H1 (cell line): ENCODE data around the gene SOX13. TPM values are rescaled to one million over a fixed set of nuclear protein-coding genes. Genes with fewer than 3 reads are reported as not detected.

Experiments used
- CTCF ChIA-PET: fragments of 300-600 bp; sonication (Branson Sonifier 250); formaldehyde crosslinking; loops from one replicate; lab custom pipeline; 2021; ENCODE audit not compliant: partially characterized antibody; lab: Charles Lee
- POLR2A ChIA-PET: fragments of 300-600 bp; sonication (Branson Sonifier 250); formaldehyde crosslinking; loops from one replicate; lab custom pipeline; 2021; ENCODE audit warnings: inconsistent platforms; ENCODE audit not compliant: partially characterized antibody; lab: Charles Lee
- DNase-seq, 2 experiments: peaks; one replicate each; pipeline versions ENCODE4 v3.0.0 to v3.0.0-alpha.2; 2010 to 2022; ENCODE audit warnings: low spot score in 2 of 2, low read depth in 1 of 2, mixed read lengths in 1 of 2
- FAIRE-seq: peaks from 2 replicates; lab custom pipeline; 2011; peaks lifted over from hg19 to GRCh38; lab: Jason Lieb, UNC
- H2AFZ ChIP-seq: 2 replicates; pipeline ENCODE4 v1.8.1; 2012; ENCODE audit warnings: low read length, inconsistent platforms
- H2AK5ac ChIP-seq: 2 replicates; pipeline ENCODE4 v1.6.1; 2013; ENCODE audit warnings: low read depth, low read length
- H2BK120ac ChIP-seq: replicated peaks from 2 replicates; pipeline ENCODE3; 2013; ENCODE audit warnings: low read depth, low read length, inconsistent platforms
- H2BK12ac ChIP-seq: 2 replicates; pipeline ENCODE4 v1.6.1; 2013; ENCODE audit warnings: low read depth, low read length
- H2BK15ac ChIP-seq: 2 replicates; pipeline ENCODE4 v1.6.1; 2013; ENCODE audit warnings: low read length
- H2BK20ac ChIP-seq: 2 replicates; pipeline ENCODE4 v1.6.1; 2013; ENCODE audit warnings: low read length
- H2BK5ac ChIP-seq: 2 replicates; pipeline ENCODE4 v1.6.1; 2013; ENCODE audit warnings: low read depth, low read length
- H3K14ac ChIP-seq: 2 replicates; pipeline ENCODE4 v1.6.1; 2013; ENCODE audit warnings: inconsistent platforms; ENCODE audit not compliant: insufficient read length
- H3K18ac ChIP-seq: 2 replicates; pipeline ENCODE4 v1.6.1; 2013; ENCODE audit warnings: low read length; ENCODE audit errors: extremely low read depth
- H3K23ac ChIP-seq: 2 replicates; pipeline ENCODE4 v1.6.1; 2013; ENCODE audit warnings: inconsistent platforms; ENCODE audit not compliant: insufficient read length
- H3K23me2 ChIP-seq: 2 replicates; pipeline ENCODE4 v1.6.1; 2013; ENCODE audit warnings: low read depth, low read length
- H3K27ac ChIP-seq: 2 replicates; pipeline ENCODE4 v1.6.1; 2011; ENCODE audit warnings: low read depth, low read length, inconsistent platforms
- H3K27me3 ChIP-seq, 4 experiments: replicated peaks in 1 of 4; 1 replicate in 1 of 4; 2 replicates in 3 of 4; pipeline versions ENCODE4 v1.6.1 to v1.8.1; 2011 to 2013; ENCODE audit warnings: low read length in 3 of 4, mild to moderate bottlenecking in 3 of 4, inconsistent platforms in 2 of 4, mixed read lengths in 2 of 4, moderate library complexity in 1 of 4; ENCODE audit not compliant: control insufficient read depth in 3 of 4, insufficient read depth in 3 of 4; ENCODE audit errors: extremely low read depth in 1 of 4
- H3K36me3 ChIP-seq, 4 experiments: 2 replicates each; pipeline versions ENCODE4 v1.6.1 to v1.8.1; 2011 to 2013; ENCODE audit warnings: mild to moderate bottlenecking in 4 of 4, low read length in 3 of 4, moderate library complexity in 2 of 4, control low read depth in 1 of 4, inconsistent platforms in 1 of 4; ENCODE audit not compliant: insufficient read depth in 4 of 4, control insufficient read depth in 2 of 4
- H3K4ac ChIP-seq: replicated peaks from 2 replicates; pipeline ENCODE3; 2013; ENCODE audit warnings: low read length, low read depth, mixed read lengths, inconsistent platforms; ENCODE audit not compliant: insufficient read length
- H3K4me1 ChIP-seq, 4 experiments: replicated peaks in 1 of 4; 1 replicate in 1 of 4; 2 replicates in 3 of 4; pipeline versions ENCODE4 v1.6.1 to v1.8.1; 2011 to 2013; ENCODE audit warnings: low read length in 3 of 4, inconsistent platforms in 2 of 4, mixed read lengths in 1 of 4; ENCODE audit not compliant: insufficient read depth in 4 of 4, control insufficient read depth in 3 of 4
- H3K4me2 ChIP-seq, 2 experiments: 2 replicates each; pipeline versions ENCODE4 v1.6.1 to v1.8.1; 2011 to 2013; ENCODE audit warnings: low read depth in 2 of 2, low read length in 2 of 2, control low read depth in 1 of 2, inconsistent platforms in 1 of 2, mild to moderate bottlenecking in 1 of 2; ENCODE audit not compliant: insufficient read depth in 1 of 2
- H3K4me3 ChIP-seq, 4 experiments: fragments of 200-600, 300-600 bp in 1 of 4; sonication (generic), shearing (Covaris generic), sonication (Bioruptor Twin) in 1 of 4; 2 replicates each; pipeline versions ENCODE4 v1.5.1 to v1.8.1; 2011 to 2016; ENCODE audit warnings: low read length in 4 of 4, low read depth in 3 of 4, control low read depth in 2 of 4, inconsistent platforms in 2 of 4, mild to moderate bottlenecking in 2 of 4, mixed read lengths in 1 of 4, moderate library complexity in 1 of 4; ENCODE audit not compliant: insufficient read depth in 2 of 4; ENCODE audit errors: extremely low read depth in 1 of 4
- H3K56ac ChIP-seq: replicated peaks from 2 replicates; pipeline ENCODE3; 2013; ENCODE audit warnings: low read depth, mild to moderate bottlenecking, mixed read lengths, low read length, inconsistent platforms; ENCODE audit not compliant: insufficient read length
- H3K79me1 ChIP-seq: 2 replicates; pipeline ENCODE4 v1.6.1; 2013; ENCODE audit warnings: low read depth, low read length, control low read depth
- H3K79me2 ChIP-seq, 2 experiments: 2 replicates each; pipeline versions ENCODE4 v1.6.1 to v1.8.1; 2012 to 2013; ENCODE audit warnings: low read length in 2 of 2, mild to moderate bottlenecking in 2 of 2, inconsistent platforms in 1 of 2; ENCODE audit not compliant: insufficient read depth in 2 of 2, control insufficient read depth in 1 of 2
- H3K9ac ChIP-seq, 4 experiments: replicated peaks in 1 of 4; 1 replicate in 1 of 4; 2 replicates in 3 of 4; pipeline versions ENCODE4 v1.6.1 to v1.8.1; 2011 to 2013; ENCODE audit warnings: low read depth in 3 of 4, low read length in 3 of 4, control low read depth in 2 of 4, mild to moderate bottlenecking in 2 of 4, moderate library complexity in 2 of 4, inconsistent platforms in 1 of 4; ENCODE audit errors: extremely low read depth in 1 of 4
- H3K9me3 ChIP-seq, 2 experiments: 2 replicates each; pipeline versions ENCODE4 v1.6.1 to v1.8.1; 2012 to 2013; ENCODE audit warnings: mild to moderate bottlenecking in 2 of 2, moderate library complexity in 2 of 2, control low read depth in 1 of 2, inconsistent platforms in 1 of 2, low read depth in 1 of 2, low read length in 1 of 2, mixed read lengths in 1 of 2; ENCODE audit not compliant: insufficient read depth in 2 of 2
- H4K20me1 ChIP-seq, 2 experiments: replicated peaks in 1 of 2; 2 replicates each; pipeline versions ENCODE3 to v1.8.1; 2011 to 2013; ENCODE audit warnings: inconsistent platforms in 2 of 2, low read length in 2 of 2, mild to moderate bottlenecking in 1 of 2; ENCODE audit not compliant: insufficient read depth in 2 of 2, control insufficient read depth in 1 of 2
- H4K5ac ChIP-seq: 2 replicates; pipeline ENCODE4 v1.6.1; 2013; ENCODE audit warnings: low read length, low read depth, mixed read lengths, inconsistent platforms; ENCODE audit not compliant: insufficient read length
- H4K8ac ChIP-seq: 2 replicates; pipeline ENCODE4 v1.8.0; 2013; ENCODE audit warnings: mild to moderate bottlenecking, moderate library complexity, low read length, inconsistent platforms; ENCODE audit not compliant: insufficient read depth; ENCODE audit errors: extremely low read depth
- H4K91ac ChIP-seq: replicated peaks from 2 replicates; pipeline ENCODE3; 2013; ENCODE audit warnings: low read length, mixed read lengths, inconsistent platforms; ENCODE audit not compliant: insufficient read length
- ASH2L ChIP-seq: fragments of 200-600, 300-600 bp; sonication (generic); IDR thresholded peaks from one replicate; pipeline ENCODE4 v1.7.1; 2017; ENCODE audit warnings: low read length
- HDAC6 ChIP-seq: IDR thresholded peaks from one replicate; pipeline ENCODE4 v1.7.1; 2012; ENCODE audit warnings: low read depth, mild to moderate bottlenecking, inconsistent platforms, low read length, moderate library complexity
- WGBS, 2 experiments: shearing (Covaris generic) in 1 of 2; methylation state at CpG; one replicate each; pipeline versions ENCODE4 v1.1.6 to v1.1.7; 2013 to 2015; ENCODE audit warnings: low lambda C conversion rate in 2 of 2, mixed read lengths in 2 of 2, inconsistent platforms in 1 of 2, low coverage in 1 of 2, missing lambda C conversion rate in 1 of 2; ENCODE audit not compliant: insufficient replicate concordance in 2 of 2, insufficient coverage in 1 of 2, insufficient read length in 1 of 2; ENCODE audit errors: extremely low coverage in 1 of 2, missing lambda C conversion rate in 1 of 2; 5-methylcytosine and 5-hydroxymethylcytosine counted together
- polyA plus RNA-seq, 7 experiments: library from polyadenylated mRNA; depleted of rRNA in 3 of 7; stranded (reverse) in 5 of 7; unstranded in 2 of 7; fragments of >200 nt in 5 of 7; fragments of 200-250 nt in 2 of 7; gene quantifications; 1 replicate in 5 of 7; 2 replicates in 1 of 7; 4 replicates in 1 of 7; pipeline versions ENCODE4 v1.2.1 to v1.2.3, GENCODE V29; 2011 to 2013; ENCODE audit warnings: missing spikeins in 2 of 7, mixed read lengths in 2 of 7
- total RNA-seq: library from RNA; stranded (reverse); fragmentation: NEBNext Ultra II Directional; extraction: Animal tissue kit (Norgen Biotek cat#: 25700); gene quantifications from 2 replicates; pipeline ENCODE4 v1.2.1, GENCODE V29; 2021

The SOX13 gene
- total and polyA plus RNA-seq, 2 of the 8 experiments (the other 6 are each of a cell fraction or from before 2014, with no cell fraction given): 113 to 173 TPM

- Histone ChIP-seq H3K27me3 (no peaks in the 10 kb centered on the region), H2BK20ac (peak overlapping the region; percentile 7; the same call in 1 of the 2 replicates), H3K79me2 (peaks cover 35 to 70% of the 10 kb centered on the region in 2 experiments), H3K36me3 (no peaks in the 10 kb centered on the region), H4K8ac (no peak overlapping the region), H3K14ac (no peak overlapping the region), H2AFZ (no peak overlapping the region), H3K9ac (no peak overlapping the region), H3K4ac (no peak overlapping the region), H3K9me3 (no peaks in the 10 kb centered on the region), H2BK15ac (peak overlapping the region; percentile 73; the same call in 1 of the 2 replicates), H3K27ac (no peak overlapping the region), H3K4me2 (peak overlapping the region; percentile 86 to 95; a peak in 3 of 4 replicates), H3K79me1 (peaks cover 9% of the 10 kb centered on the region; the same call in 1 of the 2 replicates), H3K23me2 (peaks cover 27% of the 10 kb centered on the region), H3K4me3 (peak overlapping the region in 1 of 4 experiments; percentile 48; a peak in 3 of 8 replicates), H4K5ac (no peak overlapping the region), H4K91ac (peak overlapping the region; percentile 0), H2BK120ac (peak overlapping the region; percentile 25), H3K18ac (peak overlapping the region; percentile 75; the same call in 1 of the 2 replicates), H2BK12ac (peak overlapping the region; percentile 84; the same call in 1 of the 2 replicates), H3K56ac (no peak overlapping the region), H3K23ac (no peak overlapping the region), H2BK5ac (peak overlapping the region; percentile 66), H4K20me1 (peaks cover 7 to 26% of the 10 kb centered on the region in 2 experiments), H3K4me1 (peaks cover 15 to 48% (median 41%) of the 10 kb centered on the region in 4 experiments), H2AK5ac (peak overlapping the region; percentile 83; the same call in 1 of the 2 replicates)
- FAIRE-seq: no peak
- POLR2A ChIA-PET: interaction anchor here (0.8 to 12.9 kb wide), 6 partner anchors 10 to 204 kb away, joined by 3 to 101 read pairs (median 4); no protein-coding TSS in a partner anchor
- TF ChIP-seq ASH2L (peak; percentile 24), HDAC6 (no peak)
- CTCF ChIA-PET: interaction anchor here (0.7 to 10.2 kb wide), 8 partner anchors 10 to 205 kb away, joined by 3 to 107 read pairs (median 5); no protein-coding TSS in a partner anchor
- 87% methylated on average over 1 of the region's 1 CpG; no CpG with 5 or more reads in 1 of the 2 experiments for WGBS, 2 experiments
- no peak for DNase-seq
Measured at GRCh38 chr1:204076891-204077290, 4.0 kb downstream of the SOX13 start.
